ENCODE results near the gene ABCF3. TPM values are rescaled to one million over a fixed set of nuclear protein-coding genes. Genes with fewer than 3 reads are reported as not detected.

ABCF3 gene
- 60.0 TPM for total RNA-seq

DNA sequence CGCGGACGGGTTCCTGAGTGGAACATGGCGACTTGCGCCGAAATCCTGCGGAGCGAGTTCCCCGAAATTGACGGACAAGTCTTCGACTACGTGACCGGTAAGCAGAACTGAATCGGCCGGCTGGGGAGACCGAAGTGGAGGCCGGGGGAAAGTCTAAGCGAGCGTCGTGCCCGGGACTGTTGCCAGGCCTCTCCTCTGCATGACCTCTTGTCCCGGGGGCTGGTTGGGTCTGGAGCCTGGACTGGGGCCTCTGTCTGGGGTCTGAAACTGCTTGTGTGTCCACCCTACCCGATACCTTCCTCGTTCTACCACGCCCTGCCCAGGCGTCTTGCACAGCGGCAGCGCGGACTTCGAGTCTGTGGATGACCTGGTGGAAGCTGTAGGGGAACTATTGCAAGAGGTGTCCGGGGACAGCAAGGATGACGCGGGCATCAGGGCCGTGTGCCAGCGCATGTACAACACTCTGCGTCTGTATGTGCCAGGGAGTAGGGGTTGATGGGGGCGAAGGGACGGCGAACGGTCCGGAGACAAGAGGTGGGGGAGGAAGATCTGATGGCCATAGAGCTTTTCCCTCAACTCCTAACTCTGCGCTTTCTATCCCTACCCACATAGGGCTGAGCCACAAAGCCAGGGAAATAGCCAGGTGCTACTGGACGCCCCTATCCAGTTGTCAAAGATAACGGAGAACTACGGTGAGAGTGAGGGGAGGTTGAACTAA, at the start of gene ABCF3:
TSS of gene ABCF3 (plus strand) at position 16 of the 718 bp plus-strand sequence. CDS start at position 25, 9 bp downstream.

GRCh38 chr3:184154885-184155643, 30.9 kb upstream of the ABCF3 start, which contains the start of gene DVL3:
Gene DVL3 (plus strand): TSS chr3:184155377. CDS start chr3:184155636, 259 bp downstream.

GRCh38 chr3:184174646-184175492, 11.1 kb upstream of the ABCF3 start, which contains the start of gene AP2M1:
Gene AP2M1 (plus strand): TSS chr3:184174855. CDS start chr3:184176994, 2,139 bp downstream.

GRCh38 chr3:184229394-184230080, 43.5 kb downstream of the ABCF3 start, which contains the start of gene VWA5B2:
Gene VWA5B2 (plus strand): TSS chr3:184229585. CDS start chr3:184230529, 944 bp downstream.

Other genes with a start within 250 kb of the ABCF3 start
- gene ABCC5, start 168.3 kb upstream of the ABCF3 start, total RNA-seq = 79.4 TPM
- not detected for gene HTR3D, start 154.5 kb upstream of the ABCF3 start, total RNA-seq
- not detected for gene HTR3C, start 133.2 kb upstream of the ABCF3 start, total RNA-seq
- gene HTR3E, start 89.1 kb upstream of the ABCF3 start, total RNA-seq = not detected
- gene EIF2B5, start 50.8 kb upstream of the ABCF3 start, total RNA-seq = 44.0 TPM
- gene DVL3, start 30.8 kb upstream of the ABCF3 start, total RNA-seq = 66.6 TPM
- gene AP2M1, start 11.3 kb upstream of the ABCF3 start, total RNA-seq = 273 TPM
- gene VWA5B2, start 43.4 kb downstream of the ABCF3 start, total RNA-seq = 1.2 TPM
- gene ALG3, start 62.8 kb downstream of the ABCF3 start, total RNA-seq = 27.2 TPM
- not detected for gene EEF1AKMT4, start 63.5 kb downstream of the ABCF3 start, total RNA-seq
- 1.1 TPM for gene CAMK2N2, start 75.4 kb downstream of the ABCF3 start, total RNA-seq
- gene ECE2, start 89.8 kb downstream of the ABCF3 start, total RNA-seq = 2.0 TPM
- gene PSMD2, start 113.0 kb downstream of the ABCF3 start, total RNA-seq = 236 TPM
- 155 TPM for gene EIF4G1, start 128.4 kb downstream of the ABCF3 start, total RNA-seq
- 32.0 TPM for gene FAM131A, start 151.4 kb downstream of the ABCF3 start, total RNA-seq
- 11.0 TPM for gene CLCN2, start 175.4 kb downstream of the ABCF3 start, total RNA-seq
- 62.1 TPM for gene POLR2H, start 175.5 kb downstream of the ABCF3 start, total RNA-seq
- gene THPO, start 192.0 kb downstream of the ABCF3 start, total RNA-seq = not detected
- gene CHRD, start 193.9 kb downstream of the ABCF3 start, total RNA-seq = 26.8 TPM